Stimulated activated CD8-positive, alpha-beta memory T cell treated with anti-CD3 and anti-CD28 coated beads, Interleukin-2, amount 100 ng/mL, for 1 hour (primary cell): ENCODE results near the gene TBCD.

Source experiments
- DNase-seq, 2 donors: peaks; one replicate each; pipeline ENCODE4 v3.0.0-alpha.2; 2020; ENCODE audit warnings: low read depth in 2 of 2

The TBCD gene

GRCh38 chr17:82907797-82908542 lies 156.1 kb downstream of the TBCD start:
- no peak for DNase-seq

- DNase-seq = no peak
These were observed 156.8 kb downstream of the TBCD start for GRCh38 chr17:82908543-82909160.

GRCh38 chr17:82909322-82909904 lies 157.5 kb downstream of the TBCD start:
- DNase-seq = peak in 1 of 2 donors; percentile 35

- no peak for DNase-seq
These were observed 158.2 kb downstream of the TBCD start for GRCh38 chr17:82910041-82910481.

- no peak for DNase-seq
These were observed 158.9 kb downstream of the TBCD start for GRCh38 chr17:82910770-82911169.

- no peak for DNase-seq
These were observed 160.0 kb downstream of the TBCD start for GRCh38 chr17:82911822-82912221.

- no peak for DNase-seq
These were observed 160.7 kb downstream of the TBCD start for GRCh38 chr17:82912484-82913089.

GRCh38 chr17:82913304-82914043 lies 161.6 kb downstream of the TBCD start:
- DNase-seq = no peak

- no peak for DNase-seq
These were observed 162.5 kb downstream of the TBCD start for GRCh38 chr17:82914375-82914774.

- no peak for DNase-seq
These were observed 163.3 kb downstream of the TBCD start for GRCh38 chr17:82915010-82915756.

GRCh38 chr17:82915757-82916027 lies 163.8 kb downstream of the TBCD start:
- DNase-seq = no peak

GRCh38 chr17:82917699-82918345 lies 166.0 kb downstream of the TBCD start:
- DNase-seq = peak in 1 of 2 donors; percentile 16

- DNase-seq = no peak
These were observed 166.6 kb downstream of the TBCD start for GRCh38 chr17:82918508-82918907.

GRCh38 chr17:82920150-82920549 lies 168.3 kb downstream of the TBCD start:
- DNase-seq = no peak

- DNase-seq = no peak
These were observed 168.8 kb downstream of the TBCD start for GRCh38 chr17:82920715-82921114.

- no peak for DNase-seq
These were observed 169.6 kb downstream of the TBCD start for GRCh38 chr17:82921426-82921825.

GRCh38 chr17:82922646-82923045 lies 170.8 kb downstream of the TBCD start:
- no peak for DNase-seq

- DNase-seq = no peak
These were observed 171.7 kb downstream of the TBCD start for GRCh38 chr17:82923366-82924113.

GRCh38 chr17:82924214-82924613 lies 172.3 kb downstream of the TBCD start:
- no peak for DNase-seq

- DNase-seq = no peak
These were observed 172.9 kb downstream of the TBCD start for GRCh38 chr17:82924812-82925211.
